HepG2 (cell line): ENCODE results near the gene NUP133. TPM values are rescaled to one million over a fixed set of nuclear protein-coding genes. Genes with fewer than 3 reads are reported as not detected.
A peak's percentile ranks its signal among the peaks of the same experiment; 100 is the strongest.

Experiments
- ATAC-seq: fragments of 200-7000 bp; cut with Tn5 transposase; 3 replicates; pipeline ENCODE4 v1.9.1; 2020; ENCODE audit warnings: mild to moderate bottlenecking, moderate library complexity
- Bru-seq: library from RNA; stranded (reverse); fragments of 400-500 nt; gene quantifications from one replicate; lab custom pipeline; 2021; lab: Mats Ljungman, UMichigan
- BruChase-seq, 2 experiments: library from RNA; stranded (reverse); fragments of 400-500 nt; gene quantifications; one replicate each; lab custom pipeline; 2021; lab: Mats Ljungman, UMichigan
- BruUV-seq: library from RNA; stranded (reverse); fragments of 400-500 nt; replicated peaks from 2 replicates; lab custom pipeline; 2021; lab: Mats Ljungman, UMichigan
- CTCF ChIA-PET: fragments of 300-600 bp; formaldehyde crosslinking; extraction: SDS; loops from one replicate; lab custom pipeline; 2021; ENCODE audit warnings: low total read pairs, inconsistent platforms, low intra/inter-chr PET ratio; lab: Yijun Ruan, JAX
- POLR2A ChIA-PET: fragments of 350-600 bp; sonication (Branson Sonifier 250); formaldehyde crosslinking; loops from one replicate; lab custom pipeline; 2020; ENCODE audit warnings: antibody characterized with exemption, inconsistent platforms; lab: Yijun Ruan, JAX
- DNase-seq: peaks from one replicate; pipeline ENCODE4 v3.0.0-alpha.2; 2015; ENCODE audit warnings: low spot score
- FAIRE-seq: peaks from 3 replicates; lab custom pipeline; 2011; peaks lifted over from hg19 to GRCh38; lab: Jason Lieb, UNC
- H2AFZ ChIP-seq: one replicate; pipeline ENCODE4 v1.6.1; 2011; ENCODE audit warnings: low read length, inconsistent platforms
- H3K27ac ChIP-seq: fragments of 300-600 bp; 3 replicates; pipeline ENCODE4 v1.8.0; 2011; ENCODE audit warnings: mixed run types, mild to moderate bottlenecking, mixed read lengths, low read length, inconsistent platforms; ENCODE audit not compliant: insufficient read depth; ENCODE audit errors: extremely low read length
- H3K27me3 ChIP-seq, 2 experiments: fragments of 200-600 bp in 1 of 2; 2 replicates in 1 of 2; 3 replicates in 1 of 2; pipeline versions ENCODE4 v1.6.0 to v1.8.0; 2011; ENCODE audit warnings: low read length in 2 of 2, mild to moderate bottlenecking in 2 of 2, moderate library complexity in 2 of 2, inconsistent platforms in 1 of 2; ENCODE audit not compliant: insufficient read depth in 2 of 2, control insufficient read depth in 1 of 2
- H3K36me3 ChIP-seq, 2 experiments: fragments of 200-600 bp in 1 of 2; replicated peaks in 1 of 2; 2 replicates in 1 of 2; 3 replicates in 1 of 2; pipeline versions ENCODE4 v1.5.1 to v1.8.0; 2011; ENCODE audit warnings: low read length in 2 of 2, inconsistent platforms in 1 of 2; ENCODE audit not compliant: insufficient read depth in 2 of 2, control insufficient read depth in 1 of 2
- H3K4me1 ChIP-seq: 2 replicates; pipeline ENCODE4 v1.5.1; 2012; ENCODE audit warnings: low read length, inconsistent platforms; ENCODE audit not compliant: insufficient read depth
- H3K4me2 ChIP-seq: 2 replicates; pipeline ENCODE4 v1.6.0; 2011; ENCODE audit warnings: low read depth, low read length, inconsistent platforms
- H3K4me3 ChIP-seq, 3 experiments: fragments of 200-600 bp in 1 of 3; sonication (generic), shearing (Covaris generic) in 1 of 3; replicated peaks in 1 of 3; 2 replicates each; pipeline ENCODE4 v1.5.1; 2011 to 2016; ENCODE audit warnings: low read length in 3 of 3, inconsistent platforms in 2 of 3, low read depth in 2 of 3, mild to moderate bottlenecking in 2 of 3, control low read depth in 1 of 3, mixed read lengths in 1 of 3; ENCODE audit not compliant: insufficient read depth in 1 of 3
- H3K79me2 ChIP-seq: one replicate; pipeline ENCODE4 v1.6.1; 2011; ENCODE audit warnings: low read length, inconsistent platforms; ENCODE audit not compliant: insufficient read depth
- H3K9ac ChIP-seq: 2 replicates; pipeline ENCODE4 v1.6.0; 2011; ENCODE audit warnings: mild to moderate bottlenecking, low read depth, low read length, inconsistent platforms; ENCODE audit not compliant: insufficient read depth
- H3K9me3 ChIP-seq: 2 replicates; pipeline ENCODE4 v1.5.1; 2012; ENCODE audit warnings: mild to moderate bottlenecking, low read length
- H4K20me1 ChIP-seq: 2 replicates; pipeline ENCODE4 v1.6.0; 2011; ENCODE audit warnings: inconsistent platforms, mild to moderate bottlenecking, low read length, moderate library complexity; ENCODE audit not compliant: insufficient read depth
- MEIS2 ChIP-seq: sonication (generic); formaldehyde crosslinking; IDR thresholded peaks from 2 replicates; pipeline ENCODE4 v1.9.0; 2021; ENCODE audit warnings: mild to moderate bottlenecking, missing genetic modification reagents
- NRL ChIP-seq: sonication (generic); formaldehyde crosslinking; IDR thresholded peaks from 2 replicates; pipeline ENCODE4 v1.5.0; 2020; ENCODE audit warnings: missing genetic modification reagents, mild to moderate bottlenecking, moderate library complexity, borderline replicate concordance
- RFXAP ChIP-seq: sonication (generic); formaldehyde crosslinking; IDR thresholded peaks from 2 replicates; pipeline ENCODE4 v1.4.0; 2020; ENCODE audit warnings: missing genetic modification reagents, borderline replicate concordance
- YEATS2 ChIP-seq: sonication (generic); formaldehyde crosslinking; IDR thresholded peaks from 2 replicates; pipeline ENCODE4 v1.4.0; 2020; ENCODE audit warnings: missing genetic modification reagents, borderline replicate concordance
- ZNF138 ChIP-seq: sonication (generic); formaldehyde crosslinking; IDR thresholded peaks from 2 replicates; pipeline ENCODE4 v1.5.0; 2020; ENCODE audit warnings: mild to moderate bottlenecking, low read depth, missing genetic modification reagents
- ZNF160 ChIP-seq: sonication (generic); formaldehyde crosslinking; IDR thresholded peaks from 2 replicates; pipeline ENCODE4 v1.8.0; 2022; ENCODE audit warnings: mild to moderate bottlenecking, inconsistent platforms, missing genetic modification reagents
- ZNF737 ChIP-seq: sonication (generic); formaldehyde crosslinking; IDR thresholded peaks from 2 replicates; pipeline ENCODE4 v1.5.0; 2020; ENCODE audit warnings: missing genetic modification reagents, mild to moderate bottlenecking, borderline replicate concordance
- ZNF775 ChIP-seq: sonication (generic); formaldehyde crosslinking; IDR thresholded peaks from 2 replicates; pipeline ENCODE4 v1.4.0; 2020; ENCODE audit warnings: missing genetic modification reagents, mild to moderate bottlenecking, moderate library complexity, borderline replicate concordance
- ZNF800 ChIP-seq: sonication (generic); formaldehyde crosslinking; IDR thresholded peaks from 2 replicates; pipeline ENCODE4 v1.4.0; 2020; ENCODE audit warnings: missing genetic modification reagents
- WGBS: methylation state at CpG from one replicate; pipeline ENCODE4 v1.1.6; 2017; ENCODE audit warnings: low lambda C conversion rate; 5-methylcytosine and 5-hydroxymethylcytosine counted together
- in situ Hi-C: cut with HindIII; loops from 2 replicates; pipeline ENCODE4 v1.10.0; 2017; ENCODE audit warnings: low pct_unique_long_range_greater_than_20kb; ENCODE audit not compliant: extremely low pct_ligation_motif_present
- intact Hi-C: fragments of 100-400 bp; cut with micrococcal nuclease; formaldehyde crosslinking; loops from one replicate; pipeline ENCODE4 v1.10.0; 2022; ENCODE audit not compliant: unreplicated experiment
- long read RNA-seq, 2 experiments: library from RNA in 1 of 2; library from polyadenylated mRNA in 1 of 2; stranded (forward) in 1 of 2; unstranded in 1 of 2; transcript quantifications; one replicate each; pipeline ENCODE4 v2.0.0, GENCODE V29; 2019 to 2022
- polyA minus RNA-seq, 3 experiments: library from RNA; depleted of rRNA, polyadenylated mRNA; stranded (reverse); fragments of >200 nt; gene quantifications; 2 replicates each; pipeline ENCODE4 v1.2.3, GENCODE V29; 2011; ENCODE audit warnings: low replicate concordance in 1 of 3
- polyA plus RNA-seq, 8 experiments: library from polyadenylated mRNA; depleted of rRNA in 3 of 8; stranded (reverse) in 7 of 8; unstranded in 1 of 8; fragments of >200 nt; fragmentation: Illumina TruSeq in 4 of 8; extraction: Trizol in 4 of 8; gene quantifications; 2 replicates each; pipeline versions ENCODE4 v1.2.1 to v1.2.3, GENCODE V29; 2011 to 2016; ENCODE audit warnings: low read depth in 4 of 8, missing spikeins in 1 of 8, mixed read lengths in 1 of 8; ENCODE audit not compliant: insufficient read depth in 1 of 8
- total RNA-seq, 5 experiments: library from RNA; depleted of rRNA; stranded (reverse); fragments of >200 nt; fragmentation: Illumina TruSeq; extraction: Trizol; gene quantifications; 2 replicates each; pipeline ENCODE4 v1.2.3, GENCODE V29; 2016; ENCODE audit warnings: low read depth in 1 of 5

The NUP133 gene
- 45.6 and 78.5 TPM in 2 replicates for total RNA-seq (2016; rRNA removed; fragmentation: Illumina TruSeq; extraction: Trizol)
- 9.6 and 10.7 TPM in 2 replicates for total RNA-seq (2016; cell fraction: cytosol; rRNA removed; fragmentation: Illumina TruSeq; extraction: Trizol; ENCODE audit: low read depth)
- 46.9 and 76.4 TPM in 2 replicates for total RNA-seq (2016; cell fraction: insoluble cytoplasmic fraction; rRNA removed; fragmentation: Illumina TruSeq; extraction: Trizol)
- total RNA-seq (2016; cell fraction: membrane; rRNA removed; fragmentation: Illumina TruSeq; extraction: Trizol) = 15.8 and 18.8 TPM in 2 replicates
- 29.2 and 34.2 TPM in 2 replicates for total RNA-seq (2016; cell fraction: nucleus; rRNA removed; fragmentation: Illumina TruSeq; extraction: Trizol)
- polyA plus RNA-seq (2011; rRNA removed) = 16.8 and 17.7 TPM in 2 replicates
- 8.1 and 10.3 TPM in 2 replicates for polyA plus RNA-seq (2011; cell fraction: cytosol; rRNA removed)
- 13.7 and 16.6 TPM in 2 replicates for polyA plus RNA-seq (2011; cell fraction: nucleus; rRNA removed)
- 14.1 and 16.5 TPM in 2 replicates for polyA plus RNA-seq (2012)
- 2.5 and 2.6 TPM in 2 replicates for polyA plus RNA-seq (2016; cell fraction: cytosol; fragmentation: Illumina TruSeq; extraction: Trizol; ENCODE audit: low read depth)
- polyA plus RNA-seq (2016; cell fraction: insoluble cytoplasmic fraction; fragmentation: Illumina TruSeq; extraction: Trizol; ENCODE audit: low read depth) = 44.2 and 47.9 TPM in 2 replicates
- 6.6 and 6.8 TPM in 2 replicates for polyA plus RNA-seq (2016; cell fraction: membrane; fragmentation: Illumina TruSeq; extraction: Trizol; ENCODE audit: low read depth)
- 25.0 and 28.2 TPM in 2 replicates for polyA plus RNA-seq (2016; cell fraction: nucleus; fragmentation: Illumina TruSeq; extraction: Trizol; ENCODE audit: insufficient read depth, low read depth)
- 30.6 and 31.0 TPM in 2 replicates for polyA minus RNA-seq (2011; rRNA and poly(A)+ RNA removed; ENCODE audit: low replicate concordance)
- polyA minus RNA-seq (2011; cell fraction: cytosol; rRNA and poly(A)+ RNA removed) = 20.1 and 21.5 TPM in 2 replicates
- 30.6 and 37.9 TPM in 2 replicates for polyA minus RNA-seq (2011; cell fraction: nucleus; rRNA and poly(A)+ RNA removed)
- Bru-seq, nascent RNA = percentile 74 among the genes with signal in this experiment
- percentile 77 among the genes with signal in this experiment for BruChase-seq, experiment 1, labeled RNA remaining after a 6-hour chase
- BruChase-seq, experiment 2, labeled RNA remaining after a 2-hour chase = percentile 75 among the genes with signal in this experiment
- long read RNA-seq, experiment 1, full-length matches to known transcripts = 6 of 16 reads
- long read RNA-seq, experiment 1, partial matches to known transcripts = 8 of 16 reads
- long read RNA-seq, experiment 1, other reads (novel, unspliced or antisense) = 2 of 16 reads
- long read RNA-seq, experiment 2, full-length matches to known transcripts = 9 of 58 reads
- long read RNA-seq, experiment 2, partial matches to known transcripts = 9 of 58 reads
- long read RNA-seq, experiment 2, other reads (novel, unspliced or antisense) = 40 of 58 reads

- intact Hi-C loops = loop anchor here (5.0 kb wide), 1 partner anchor 49 kb away; the partner anchor contains the start of gene ABCB10
- peaks cover 2 to 7% of the 10 kb centered on the region in 2 experiments; a peak in 2 of 5 replicates for H3K36me3 ChIP-seq
- H2AFZ ChIP-seq = peak within 1 kb of the TSS; percentile 89
- no peaks in the 10 kb centered on the region; a peak in 1 of 5 replicates for H3K27me3 ChIP-seq
- H3K4me1 ChIP-seq = peaks cover 27% of the 10 kb centered on the region
- DNase-seq = peak; percentile 95
- no TSS peak for BruUV-seq
- under 1% methylated on average over 35 of the region's 65 CpGs for WGBS
- ATAC-seq = peak; percentile 91
- peaks cover 21% of the 10 kb centered on the region for H3K79me2 ChIP-seq
- peak within 1 kb of the TSS; percentile 97 for H3K27ac ChIP-seq
- ChIA-PET POLR2A (interaction anchor here (0.6 to 3.0 kb wide), 16 partner anchors 11 to 1195 kb away, joined by 3 to 19 read pairs (median 3); partner anchors contain the start of genes ABCB10, CCSAP and RAB4A), CTCF (no interaction called here)
- no peaks in the 10 kb centered on the region; the same call in 1 of the 2 replicates for H4K20me1 ChIP-seq
- peak within 1 kb of the TSS; percentile 97 for H3K9ac ChIP-seq
- H3K9me3 ChIP-seq = no peaks in the 10 kb centered on the region
- peak within 1 kb of the TSS; percentile 89 to 91 (median 90) for H3K4me3 ChIP-seq
- in situ Hi-C loops = no loop called here
- peak; percentile 34 for FAIRE-seq
- H3K4me2 ChIP-seq = peak within 1 kb of the TSS; percentile 98
- no peak; the same call in 1 of the 2 replicates for TF ChIP-seq RFXAP
- no peak for TF ChIP-seq ZNF775 (CRISPR knock-in tag)
- no peak for TF ChIP-seq ZNF737 (CRISPR knock-in tag)
- peak; percentile 73 for TF ChIP-seq ZNF138
- TF ChIP-seq ZNF800 (CRISPR knock-in tag) = peak; percentile 61; the same call in 1 of the 2 replicates
- TF ChIP-seq ZNF160 (CRISPR knock-in tag) = no peak
- TF ChIP-seq NRL (CRISPR knock-in tag) = peak; percentile 90; the same call in 1 of the 2 replicates
- peak; percentile 71; the same call in 1 of the 2 replicates for TF ChIP-seq MEIS2 (CRISPR knock-in tag)
- peak; percentile 92 for TF ChIP-seq YEATS2 (CRISPR knock-in tag)
Measured at GRCh38 chr1:229507951-229508822, at the start of gene NUP133. Gene NUP133 (minus strand): TSS chr1:229508341. CDS start chr1:229508249, 92 bp downstream.
